BLaER1 treated with 17β-estradiol and CSF1 and Interleukin-3, amounts not matched to agents 10 nM and 100 nM (cell line): ENCODE measurements around the gene DRG2.

ENCODE experiments used
- H3K27ac ChIP-seq, 11 experiments: shearing (Covaris generic); formaldehyde crosslinking; 2 replicates each; pipeline ENCODE4 v1.8.1; 2022
- H3K27me3 ChIP-seq, 11 experiments: shearing (Covaris generic); formaldehyde crosslinking; 2 replicates each; pipeline ENCODE4 v1.8.1; 2022
- H3K36me3 ChIP-seq, 11 experiments: shearing (Covaris generic); formaldehyde crosslinking; 2 replicates each; pipeline ENCODE4 v1.8.1; 2022
- H3K4me1 ChIP-seq, 10 experiments: shearing (Covaris generic); formaldehyde crosslinking; 2 replicates each; pipeline ENCODE4 v1.8.1; 2022
- H3K4me2 ChIP-seq, 11 experiments: shearing (Covaris generic); formaldehyde crosslinking; 2 replicates each; pipeline ENCODE4 v1.8.1; 2022
- H3K4me3 ChIP-seq, 10 experiments: shearing (Covaris generic); formaldehyde crosslinking; 2 replicates each; pipeline ENCODE4 v1.8.1; 2022
- H3K9ac ChIP-seq, 11 experiments: shearing (Covaris generic); formaldehyde crosslinking; 2 replicates each; pipeline ENCODE4 v1.8.1; 2022
- H3K9me3 ChIP-seq, 11 experiments: shearing (Covaris generic); formaldehyde crosslinking; replicated peaks in 1 of 11; 2 replicates each; pipeline ENCODE4 v1.8.1; 2022
- H4K20me1 ChIP-seq, 11 experiments: shearing (Covaris generic); formaldehyde crosslinking; 2 replicates each; pipeline ENCODE4 v1.8.1; 2022
- Cebpa-rat ChIP-seq, 11 experiments: shearing (Covaris generic); IDR thresholded peaks; 2 replicates each; pipeline ENCODE4 v1.8.1; 2022

DRG2 gene

GRCh38 chr17:18116078-18116477, 28.3 kb downstream of the DRG2 start:
- Histone ChIP-seq H3K9ac (no peak overlapping the region), H4K20me1 (no peaks in the 10 kb centered on the region; a peak in 1 of 22 replicates), H3K27me3 (no peaks in the 10 kb centered on the region), H3K4me2 (no peak overlapping the region), H3K4me1 (peaks cover 0 to 20% (median 16%) of the 10 kb centered on the region in 10 experiments; a peak in 16 of 20 replicates), H3K4me3 (no peak overlapping the region), H3K36me3 (no peaks in the 10 kb centered on the region; a peak in 1 of 22 replicates), H3K27ac (no peak overlapping the region), H3K9me3 (peaks cover 27 to 31% (median 29%) of the 10 kb centered on the region in 11 experiments)
- TF ChIP-seq Cebpa-rat (IDR thresholded peaks at IDR 0.05), result no peak

DNA sequence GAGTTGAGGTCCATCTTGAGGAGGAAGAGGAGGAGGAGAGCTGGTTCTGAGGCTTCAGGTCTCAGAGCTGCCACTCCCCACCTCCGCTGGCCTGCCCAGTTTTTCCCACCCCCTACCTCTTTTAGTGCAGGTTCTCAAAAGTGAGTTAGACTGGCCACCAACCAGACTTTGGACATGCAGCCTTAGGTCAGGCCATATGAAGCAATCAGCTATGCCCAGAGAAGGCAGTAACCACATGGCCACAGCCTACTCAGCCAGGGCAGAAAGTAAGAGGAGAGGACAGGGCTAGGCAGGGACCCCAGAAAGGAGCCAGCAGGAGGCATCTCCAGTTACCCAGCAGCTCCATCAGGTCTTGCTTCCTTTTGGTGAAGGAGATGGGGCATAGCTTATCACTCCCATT, 29.8 kb downstream of the DRG2 start:
- peaks cover 29 to 37% (median 32%) of the 10 kb centered on the region in 11 experiments for H3K9me3 ChIP-seq
- no peaks in the 10 kb centered on the region; a peak in 1 of 22 replicates for H3K36me3 ChIP-seq
- H3K27me3 ChIP-seq, result no peaks in the 10 kb centered on the region
- no peak overlapping the region for H3K27ac ChIP-seq
- peaks cover 0 to 20% (median 16%) of the 10 kb centered on the region in 10 experiments; a peak in 16 of 20 replicates for H3K4me1 ChIP-seq
- no peak overlapping the region for H3K4me2 ChIP-seq
- H3K4me3 ChIP-seq, result no peak overlapping the region
- no peaks in the 10 kb centered on the region for H4K20me1 ChIP-seq
- no peak for TF ChIP-seq Cebpa-rat (IDR thresholded peaks at IDR 0.05)
- no peak overlapping the region for H3K9ac ChIP-seq

- no peak overlapping the region for H3K27ac ChIP-seq
- no peak for TF ChIP-seq Cebpa-rat (IDR thresholded peaks at IDR 0.05)
- no peak overlapping the region for H3K4me3 ChIP-seq
- H3K27me3 ChIP-seq, result no peaks in the 10 kb centered on the region
- H3K4me1 ChIP-seq, result peaks cover 0 to 16% (median 13%) of the 10 kb centered on the region in 10 experiments; a peak in 16 of 20 replicates
- no peak overlapping the region for H3K9ac ChIP-seq
- no peak overlapping the region for H3K4me2 ChIP-seq
- peaks cover 29 to 37% (median 32%) of the 10 kb centered on the region in 11 experiments for H3K9me3 ChIP-seq
- H4K20me1 ChIP-seq, result no peaks in the 10 kb centered on the region
- H3K36me3 ChIP-seq, result no peaks in the 10 kb centered on the region; a peak in 1 of 22 replicates
Observed at GRCh38 chr17:18117982-18118975, 30.5 kb downstream of the DRG2 start.

- Histone ChIP-seq H3K4me2 (no peak overlapping the region), H3K27ac (no peak overlapping the region), H4K20me1 (no peaks in the 10 kb centered on the region), H3K9ac (no peak overlapping the region), H3K9me3 (peaks cover 29 to 37% (median 32%) of the 10 kb centered on the region in 11 experiments), H3K4me3 (no peak overlapping the region), H3K36me3 (no peaks in the 10 kb centered on the region; a peak in 1 of 22 replicates), H3K27me3 (no peaks in the 10 kb centered on the region), H3K4me1 (peaks cover 0 to 7% (median 3%) of the 10 kb centered on the region in 10 experiments; a peak in 11 of 20 replicates)
- no peak for TF ChIP-seq Cebpa-rat (IDR thresholded peaks at IDR 0.05)
Observed at GRCh38 chr17:18119166-18119745, 31.5 kb downstream of the DRG2 start.

- Histone ChIP-seq H4K20me1 (no peaks in the 10 kb centered on the region), H3K9ac (no peak overlapping the region), H3K9me3 (peaks cover 29 to 37% (median 32%) of the 10 kb centered on the region in 11 experiments), H3K36me3 (no peaks in the 10 kb centered on the region; a peak in 1 of 22 replicates), H3K4me2 (no peak overlapping the region), H3K27me3 (no peaks in the 10 kb centered on the region), H3K27ac (no peak overlapping the region), H3K4me3 (0 out of 20 replicates have a peak overlapping the region, but pooled peaks of 1 of the 10 experiments have one; percentile 38), H3K4me1 (no peaks in the 10 kb centered on the region)
- TF ChIP-seq Cebpa-rat (IDR thresholded peaks at IDR 0.05), result no peak
Observed at GRCh38 chr17:18119938-18120337, 32.2 kb downstream of the DRG2 start.

- Histone ChIP-seq H3K27ac (no peak overlapping the region), H3K9me3 (peaks cover 29 to 37% (median 32%) of the 10 kb centered on the region in 11 experiments), H3K9ac (no peak overlapping the region), H3K4me2 (no peak overlapping the region), H3K4me1 (no peaks in the 10 kb centered on the region), H3K27me3 (no peaks in the 10 kb centered on the region), H3K4me3 (no peak overlapping the region), H4K20me1 (no peaks in the 10 kb centered on the region), H3K36me3 (no peaks in the 10 kb centered on the region; a peak in 1 of 22 replicates)
- TF ChIP-seq Cebpa-rat (IDR thresholded peaks at IDR 0.05), result no peak
Observed at GRCh38 chr17:18120461-18121017, 32.8 kb downstream of the DRG2 start.

GRCh38 chr17:18121144-18121910, 33.6 kb downstream of the DRG2 start:
- no peak overlapping the region for H3K4me3 ChIP-seq
- no peak overlapping the region for H3K9ac ChIP-seq
- H3K27ac ChIP-seq, result no peak overlapping the region
- no peak overlapping the region for H3K4me2 ChIP-seq
- H4K20me1 ChIP-seq, result no peaks in the 10 kb centered on the region
- no peak for TF ChIP-seq Cebpa-rat (IDR thresholded peaks at IDR 0.05)
- H3K9me3 ChIP-seq, result peaks cover 29 to 37% (median 32%) of the 10 kb centered on the region in 11 experiments
- no peaks in the 10 kb centered on the region for H3K27me3 ChIP-seq
- H3K4me1 ChIP-seq, result no peaks in the 10 kb centered on the region
- no peaks in the 10 kb centered on the region; a peak in 1 of 22 replicates for H3K36me3 ChIP-seq

- TF ChIP-seq Cebpa-rat (IDR thresholded peaks at IDR 0.05), result no peak
- no peak overlapping the region for H3K27ac ChIP-seq
- H3K9ac ChIP-seq, result no peak overlapping the region
- H3K9me3 ChIP-seq, result peaks cover 29 to 37% (median 32%) of the 10 kb centered on the region in 11 experiments
- H3K4me1 ChIP-seq, result no peaks in the 10 kb centered on the region
- H3K4me3 ChIP-seq, result no peak overlapping the region
- H3K27me3 ChIP-seq, result no peaks in the 10 kb centered on the region
- H4K20me1 ChIP-seq, result no peaks in the 10 kb centered on the region
- no peaks in the 10 kb centered on the region; a peak in 1 of 22 replicates for H3K36me3 ChIP-seq
- no peak overlapping the region for H3K4me2 ChIP-seq
Observed at GRCh38 chr17:18122990-18123753, 35.4 kb downstream of the DRG2 start.
